Smooth muscle cell (in vitro differentiated cells): ENCODE measurements around the gene RFX5. TPM values are rescaled to one million over a fixed set of nuclear protein-coding genes. Genes with fewer than 3 reads are reported as not detected.

ENCODE experiments used
- DNase-seq: peaks from one replicate; lab custom pipeline; 2025; ENCODE audit not compliant: unreplicated experiment; lab: John Stamatoyannopoulos, UW
- H2AFZ ChIP-seq: fragments of 200-600 bp; sonication (generic); 2 replicates; pipeline ENCODE4 v1.6.0; 2016; ENCODE audit warnings: antibody characterized with exemption, low read depth, mild to moderate bottlenecking
- H3F3A ChIP-seq: fragments of 200-600 bp; sonication (generic); 2 replicates; pipeline ENCODE4 v1.6.0; 2017; ENCODE audit warnings: antibody characterized with exemption, low read depth
- H3K27ac ChIP-seq: fragments of 200-600 bp; sonication (generic); 2 replicates; pipeline ENCODE4 v1.5.1; 2016; ENCODE audit warnings: low read depth, mild to moderate bottlenecking
- H3K27me3 ChIP-seq: fragments of 200-600 bp; sonication (generic); 2 replicates; pipeline ENCODE4 v1.6.1; 2016; ENCODE audit warnings: low read depth, mild to moderate bottlenecking
- H3K36me3 ChIP-seq: fragments of 200-600 bp; sonication (generic); 2 replicates; pipeline ENCODE4 v1.5.1; 2016; ENCODE audit warnings: low read depth
- H3K4me1 ChIP-seq: fragments of 200-600 bp; sonication (generic); 2 replicates; pipeline ENCODE4 v1.5.1; 2016; ENCODE audit warnings: low read depth
- H3K4me2 ChIP-seq: fragments of 200-600 bp; sonication (generic); 2 replicates; pipeline ENCODE4 v1.6.0; 2016; ENCODE audit warnings: mild to moderate bottlenecking
- H3K4me3 ChIP-seq: fragments of 200-600 bp; sonication (generic); 2 replicates; pipeline ENCODE4 v1.5.1; 2016; ENCODE audit warnings: mild to moderate bottlenecking
- H3K79me2 ChIP-seq: fragments of 200-600 bp; sonication (generic); 2 replicates; pipeline ENCODE4 v1.6.0; 2016; ENCODE audit warnings: low read depth, mild to moderate bottlenecking
- H3K9ac ChIP-seq: fragments of 200-600 bp; sonication (generic); 2 replicates; pipeline ENCODE4 v1.6.0; 2016; ENCODE audit warnings: low read depth
- H3K9me3 ChIP-seq: fragments of 200-600 bp; sonication (generic); replicated peaks from 2 replicates; pipeline ENCODE4 v1.5.1; 2016; ENCODE audit warnings: low read depth
- H4K20me1 ChIP-seq: fragments of 200-600 bp; sonication (generic); 2 replicates; pipeline ENCODE4 v1.6.0; 2016; ENCODE audit warnings: low read depth
- CTCF ChIP-seq: fragments of 200-600 bp; sonication (generic); IDR thresholded peaks from 2 replicates; pipeline ENCODE4 v1.5.1; 2017; ENCODE audit warnings: borderline replicate concordance, mild to moderate bottlenecking, antibody characterized with exemption; ENCODE audit not compliant: insufficient read depth, poor library complexity, severe bottlenecking
- WGBS: methylation state at CpG from one replicate; pipeline ENCODE4 v1.1.7; 2016; ENCODE audit warnings: low lambda C conversion rate; 5-methylcytosine and 5-hydroxymethylcytosine counted together
- polyA plus RNA-seq: library from polyadenylated mRNA; unstranded; fragments of >200 nt; fragmentation: Nextera tagmentation; extraction: Ambion mirVana; gene quantifications from 2 replicates; pipeline ENCODE4 v1.2.1, GENCODE V29; 2016
- total RNA-seq: library from RNA; depleted of rRNA; stranded (reverse); fragments of >200 nt; gene quantifications from 2 replicates; pipeline ENCODE4 v1.2.3, GENCODE V29; 2014

Gene RFX5
- total and polyA plus RNA-seq, 2 experiments from 2014 or later: 12.4 to 22.7 TPM

- Histone ChIP-seq H3K36me3 (no peaks in the 10 kb centered on the region), H2AFZ (no peak overlapping the region), H3K4me2 (peak overlapping the region; percentile 88), H3K4me1 (peaks cover 9% of the 10 kb centered on the region), H3K9ac (peak overlapping the region; percentile 98), H3K27me3 (no peaks in the 10 kb centered on the region), H3K79me2 (peaks cover 60% of the 10 kb centered on the region), H3F3A (no peaks in the 10 kb centered on the region), H4K20me1 (peaks cover 7% of the 10 kb centered on the region), H3K27ac (peak overlapping the region; percentile 98), H3K9me3 (no peaks in the 10 kb centered on the region), H3K4me3 (peak overlapping the region; percentile 73)
- no peak for TF ChIP-seq CTCF
- 37% methylated on average over 5 of the region's 5 CpGs for WGBS
- no peak for DNase-seq
Observed at GRCh38 chr1:151325646-151326429, 21.2 kb downstream of the RFX5 start.

GRCh38 chr1:151325231-151325630, 21.8 kb downstream of the RFX5 start:
- WGBS: 77% methylated on average over 7 of the region's 7 CpGs
- Histone ChIP-seq H3K4me1 (peaks cover 9% of the 10 kb centered on the region), H3K4me3 (peak overlapping the region; percentile 73), H2AFZ (no peak overlapping the region), H3F3A (no peaks in the 10 kb centered on the region), H3K9me3 (no peaks in the 10 kb centered on the region), H3K36me3 (no peaks in the 10 kb centered on the region), H3K4me2 (peak overlapping the region; percentile 88), H3K27ac (peak overlapping the region; percentile 98), H3K27me3 (no peaks in the 10 kb centered on the region), H3K9ac (peak overlapping the region; percentile 23), H3K79me2 (peaks cover 66% of the 10 kb centered on the region), H4K20me1 (peaks cover 10% of the 10 kb centered on the region)
- TF ChIP-seq CTCF: no peak
- DNase-seq: no peak

GRCh38 chr1:151324390-151324930, 22.6 kb downstream of the RFX5 start:
- Histone ChIP-seq H2AFZ (no peak overlapping the region), H3K79me2 (peaks cover 67% of the 10 kb centered on the region), H3K4me2 (no peak overlapping the region), H3K9ac (no peak overlapping the region), H3K27ac (peak overlapping the region; percentile 5), H3K4me1 (peaks cover 9% of the 10 kb centered on the region), H3F3A (no peaks in the 10 kb centered on the region), H4K20me1 (peaks cover 10% of the 10 kb centered on the region), H3K27me3 (no peaks in the 10 kb centered on the region), H3K4me3 (no peak overlapping the region), H3K36me3 (no peaks in the 10 kb centered on the region), H3K9me3 (no peaks in the 10 kb centered on the region)
- 98% methylated on average over 4 of the region's 4 CpGs for WGBS
- TF ChIP-seq CTCF: no peak
- DNase-seq: no peak

GRCh38 chr1:151318975-151319374, 28.1 kb downstream of the RFX5 start:
- peaks cover 49% of the 10 kb centered on the region for H3K79me2 ChIP-seq
- H3K27ac ChIP-seq: no peak overlapping the region
- H4K20me1 ChIP-seq: peaks cover 9% of the 10 kb centered on the region
- no peaks in the 10 kb centered on the region for H3K9me3 ChIP-seq
- H3K4me2 ChIP-seq: no peak overlapping the region
- H3K9ac ChIP-seq: no peak overlapping the region
- no peak for DNase-seq
- H3F3A ChIP-seq: no peaks in the 10 kb centered on the region
- H3K4me1 ChIP-seq: no peaks in the 10 kb centered on the region
- no peak overlapping the region for H3K4me3 ChIP-seq
- no peak overlapping the region for H2AFZ ChIP-seq
- 95% methylated on average over 3 of the region's 3 CpGs for WGBS
- H3K27me3 ChIP-seq: no peaks in the 10 kb centered on the region
- H3K36me3 ChIP-seq: no peaks in the 10 kb centered on the region
- no peak for TF ChIP-seq CTCF
